Lung (tissue), 12 donors: ENCODE measurements around the gene GSDME. TPM values are rescaled to one million over a fixed set of nuclear protein-coding genes. Genes with fewer than 3 reads are reported as not detected.

Source experiments
- ATAC-seq: fragments of 200-7000 bp; cut with Tn5 transposase; one replicate; pipeline ENCODE4 v1.9.1; 2020; ENCODE audit warnings: moderate number of reproducible peaks; ENCODE audit not compliant: insufficient read depth, low FRiP score
- DNase-seq, 3 donors: peaks; one replicate each; pipeline ENCODE4 v3.0.0-alpha.2; 2013 to 2017
- H3K27ac ChIP-seq, 2 donors: one replicate each; pipeline ENCODE4 v1.5.1; 2013; ENCODE audit warnings: mild to moderate bottlenecking in 2 of 2, moderate library complexity in 2 of 2, control low read depth in 1 of 2, inconsistent platforms in 1 of 2, low read depth in 1 of 2, low read length in 1 of 2
- H3K27me3 ChIP-seq, 3 donors: one replicate each; pipeline ENCODE4 v1.5.1; 2013; ENCODE audit warnings: low read length in 2 of 3; ENCODE audit not compliant: control insufficient read depth in 3 of 3, insufficient read depth in 3 of 3
- H3K36me3 ChIP-seq, 4 donors: one replicate each; pipeline ENCODE4 v1.5.1; 2013; ENCODE audit warnings: low read length in 4 of 4, mild to moderate bottlenecking in 1 of 4, moderate library complexity in 1 of 4; ENCODE audit not compliant: control insufficient read depth in 4 of 4, insufficient read depth in 4 of 4
- H3K4me1 ChIP-seq, 5 donors: one replicate each; pipeline ENCODE4 v1.5.1; 2013; ENCODE audit warnings: low read length in 5 of 5, mild to moderate bottlenecking in 2 of 5, moderate library complexity in 1 of 5; ENCODE audit not compliant: control insufficient read depth in 5 of 5, insufficient read depth in 5 of 5
- H3K4me3 ChIP-seq: one replicate; pipeline ENCODE4 v1.5.1; 2013; ENCODE audit warnings: mild to moderate bottlenecking, control low read depth, moderate library complexity
- H3K9ac ChIP-seq, 2 donors: one replicate each; pipeline ENCODE4 v1.5.1; 2013; ENCODE audit warnings: low read length in 2 of 2, control low read depth in 1 of 2; ENCODE audit not compliant: insufficient read depth in 1 of 2
- H3K9me3 ChIP-seq, 4 donors: one replicate each; pipeline ENCODE4 v1.5.1; 2013; ENCODE audit warnings: low read length in 3 of 4, mild to moderate bottlenecking in 1 of 4, moderate library complexity in 1 of 4; ENCODE audit not compliant: control insufficient read depth in 4 of 4, insufficient read depth in 3 of 4
- CTCF ChIP-seq: IDR thresholded peaks from 2 replicates; pipeline ENCODE4 v1.5.1; 2012; ENCODE audit warnings: mild to moderate bottlenecking; ENCODE audit errors: control extremely low read depth, extremely low read depth
- WGBS, 2 donors: extraction: QIAGEN DNeasy Blood & Tissue Kit; methylation state at CpG; one replicate each; pipeline ENCODE4 v1.1.7; 2013; 5-methylcytosine and 5-hydroxymethylcytosine counted together
- polyA plus RNA-seq, 2 donors: library from polyadenylated mRNA; stranded (reverse); fragments of 200-250 nt; gene quantifications; one replicate each; pipeline ENCODE4 v1.2.1, GENCODE V29; 2013
- total RNA-seq, 2 donors: library from RNA; depleted of rRNA in 1 of 2; stranded (reverse); fragments of >200 nt in 1 of 2; gene quantifications; one replicate each; pipeline ENCODE4 v1.2.1, GENCODE V29; 2014 to 2021
- donor health status: control.
- donor health status: control.
- donor health status: Bipolar disorder and iron deficiency.
- donor health status: healthy.
- donor health status: DM: yes; HTN: yes; CAD: no.

The GSDME gene
- total and polyA plus RNA-seq, 4 donors, result 3.0 to 16.6 (median 11.4) TPM

- 91 to 93% methylated on average over 8 of the region's 8 CpGs for WGBS, 2 donors
- peaks cover 0 to 3% (median 0%) of the 10 kb centered on the region in 4 donors for H3K9me3 ChIP-seq
- no peak overlapping the region for H3K9ac ChIP-seq
- ATAC-seq (no peak), DNase-seq (no peak)
- no peaks in the 10 kb centered on the region for H3K27me3 ChIP-seq
- no peak overlapping the region for H3K4me3 ChIP-seq
- no peaks in the 10 kb centered on the region for H3K4me1 ChIP-seq
- TF ChIP-seq CTCF, result no peak
- H3K36me3 ChIP-seq, result peaks cover 0 to 2% (median 0%) of the 10 kb centered on the region in 4 donors
- H3K27ac ChIP-seq, result no peak overlapping the region
Measured at GRCh38 chr7:24714676-24715010, 42.6 kb downstream of the GSDME start.

DNA sequence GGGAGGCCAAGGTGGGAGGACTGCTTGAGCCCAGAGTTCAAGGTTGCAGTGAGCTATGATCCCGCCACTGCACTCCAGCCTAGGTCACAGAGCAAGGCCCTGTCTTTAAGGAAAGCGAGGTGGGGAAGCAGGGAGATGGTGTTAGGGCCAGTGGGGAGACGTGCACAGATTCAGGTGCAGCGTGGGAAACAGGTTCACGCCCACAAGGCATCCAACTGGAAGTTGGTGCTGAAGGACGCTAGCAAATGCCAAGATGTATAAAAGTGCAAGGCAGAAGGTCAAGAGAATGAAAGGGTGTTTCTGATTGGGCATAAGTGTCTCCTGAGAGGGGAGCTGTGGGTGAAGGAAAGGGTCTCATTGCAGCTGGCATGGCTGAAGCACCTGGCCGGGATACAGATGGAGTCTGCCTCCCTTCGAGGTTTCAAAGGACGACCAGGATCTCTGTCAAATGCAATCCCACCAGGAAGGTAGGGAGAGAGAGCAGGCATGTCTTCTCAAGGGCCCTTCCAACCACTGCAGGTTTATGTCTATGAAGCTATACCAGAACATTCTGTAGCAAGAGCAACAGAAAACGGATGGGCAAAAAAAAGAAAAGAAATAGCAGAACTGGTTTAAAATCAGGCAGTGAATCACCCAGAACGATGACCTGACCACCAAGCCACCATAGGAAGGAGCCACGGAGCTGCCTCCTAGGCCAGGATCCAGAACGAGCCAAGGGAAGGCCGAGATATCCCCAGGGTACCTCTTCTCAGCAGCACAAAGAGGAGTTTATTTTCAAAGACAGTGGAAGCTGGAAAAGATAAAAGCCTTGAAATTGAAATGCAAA lies 43.2 kb downstream of the GSDME start:
- no peak overlapping the region for H3K27ac ChIP-seq
- peaks cover 0 to 3% (median 0%) of the 10 kb centered on the region in 4 donors for H3K9me3 ChIP-seq
- no peak for TF ChIP-seq CTCF
- DNase-seq (no peak), ATAC-seq (no peak)
- H3K9ac ChIP-seq, result no peak overlapping the region
- WGBS, 2 donors, result 87% methylated on average over 14 of the region's 14 CpGs
- peaks cover 0 to 2% (median 0%) of the 10 kb centered on the region in 4 donors for H3K36me3 ChIP-seq
- H3K27me3 ChIP-seq, result no peaks in the 10 kb centered on the region
- H3K4me3 ChIP-seq, result no peak overlapping the region
- no peaks in the 10 kb centered on the region for H3K4me1 ChIP-seq

DNA sequence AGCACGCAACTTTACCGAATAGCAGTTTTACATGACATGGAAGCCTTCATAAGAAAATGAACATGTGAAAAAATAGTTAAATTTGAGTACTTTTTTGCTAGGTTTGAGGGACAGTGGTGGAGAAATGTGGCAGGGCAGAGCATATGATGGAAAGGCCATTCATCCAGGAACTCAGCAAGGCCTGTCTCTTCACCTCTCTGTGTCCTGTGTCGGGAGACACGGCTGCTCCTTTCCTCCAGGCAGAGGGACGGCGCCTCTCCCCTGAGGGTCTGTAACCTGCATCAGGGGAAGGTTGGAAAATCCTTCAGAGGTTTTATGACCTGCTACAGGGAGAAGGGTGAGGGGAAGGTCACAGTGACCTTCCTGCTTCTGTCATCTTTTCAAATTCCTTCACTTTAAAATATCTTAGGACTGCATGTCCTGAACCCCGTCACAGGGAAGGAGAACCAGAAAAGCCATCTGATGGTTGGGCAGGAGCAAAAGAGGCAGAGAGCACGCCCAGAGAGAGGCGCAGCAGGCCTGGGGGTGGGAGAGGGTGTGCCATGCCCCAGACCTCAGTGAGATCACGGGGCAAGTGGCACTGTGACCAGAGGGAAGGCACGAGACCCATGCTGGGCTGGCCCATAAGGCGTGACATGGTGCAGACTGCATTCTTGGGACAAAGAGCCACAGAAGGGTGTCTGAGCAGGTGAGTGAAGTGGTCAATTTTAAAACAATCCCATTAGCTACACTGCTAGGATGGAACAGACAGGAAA lies 44.0 kb downstream of the GSDME start:
- H3K27me3 ChIP-seq, result no peaks in the 10 kb centered on the region
- WGBS, 2 donors, result 87 to 91% methylated on average over 12 of the region's 12 CpGs
- DNase-seq, result no peak

More for the DNA sequence above, 44.0 kb downstream of the GSDME start:
- no peak for ATAC-seq
- Histone ChIP-seq H3K4me3 (no peak overlapping the region), H3K9ac (no peak overlapping the region), H3K27ac (no peak overlapping the region), H3K9me3 (peaks cover 0 to 3% (median 0%) of the 10 kb centered on the region in 4 donors), H3K4me1 (no peaks in the 10 kb centered on the region), H3K36me3 (no peaks in the 10 kb centered on the region)
- no peak for TF ChIP-seq CTCF
